AG04449 (cell line): Measurements from ENCODE around the gene GDF11.

Source experiments
- CTCF ChIA-PET: fragments of 350-600 bp; formaldehyde crosslinking; extraction: SDS; loops from one replicate; lab custom pipeline; 2021; ENCODE audit warnings: antibody characterized with exemption; lab: Yijun Ruan, JAX
- POLR2A ChIA-PET: fragments of 400-600, 350-600 bp; formaldehyde crosslinking; extraction: SDS; loops from one replicate; lab custom pipeline; 2020; ENCODE audit warnings: antibody characterized with exemption, inconsistent platforms; lab: Yijun Ruan, JAX
- DNase-seq: peaks from one replicate; pipeline ENCODE4 v3.0.0-alpha.2; 2010; ENCODE audit warnings: low read depth, low spot score
- H3K4me3 ChIP-seq: 2 replicates; pipeline ENCODE4 v1.5.1; 2011; ENCODE audit warnings: low read depth, mild to moderate bottlenecking, control low read depth, low read length
- TF ChIP-seq, protein P1 (sequence below): IDR thresholded peaks from one replicate; pipeline ENCODE4 v1.5.1; 2011; ENCODE audit warnings: mild to moderate bottlenecking, moderate library complexity, low read length, control low read depth, inconsistent platforms; ENCODE audit not compliant: insufficient read depth; ENCODE audit errors: missing control alignments

The GDF11 gene

DNA sequence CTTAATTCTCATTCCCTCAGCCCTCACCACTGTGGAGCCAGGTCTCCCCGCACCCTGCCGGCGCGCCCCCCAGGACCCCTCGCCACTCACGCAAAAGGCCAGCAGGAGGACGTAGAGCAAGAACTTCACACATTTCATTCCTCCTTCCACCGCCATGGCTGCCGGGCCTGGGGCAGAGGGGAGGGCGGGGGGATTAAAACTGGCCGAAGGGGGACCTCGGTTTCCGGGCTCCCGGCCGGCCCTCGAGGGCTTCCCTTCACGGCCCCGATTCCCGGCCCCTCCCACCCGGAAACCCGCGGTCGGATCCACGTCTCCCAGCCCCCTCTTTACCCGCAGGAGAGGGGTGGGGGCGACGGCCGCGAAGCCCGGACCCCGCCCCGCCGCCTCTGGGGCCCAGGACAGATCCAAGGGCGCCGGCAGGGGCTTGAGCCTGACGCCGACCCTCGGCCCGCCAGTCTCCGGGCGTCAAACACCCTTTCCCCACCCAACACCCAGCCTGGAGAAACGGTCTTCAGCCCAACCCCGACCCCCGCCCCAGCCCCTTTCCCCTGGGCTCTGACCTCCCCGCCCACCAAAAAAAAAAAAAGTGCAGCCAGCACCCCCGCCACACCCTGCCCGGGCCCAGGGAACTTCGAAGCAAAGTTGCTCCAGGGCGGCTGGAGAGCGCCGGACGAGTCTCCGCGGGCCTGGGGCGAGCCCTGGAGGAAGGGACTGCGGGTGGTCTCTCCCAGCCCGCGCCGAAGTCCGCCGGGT, 14.6 kb upstream of the GDF11 start:
- no peak for DNase-seq
- ChIA-PET CTCF (interaction anchor here (1.7 to 4.3 kb wide), 3 partner anchors 10 to 72 kb away, joined by 5 to 63 read pairs (median 14); no protein-coding TSS in a partner anchor), POLR2A (interaction anchor here (0.6 to 2.2 kb wide), 8 partner anchors 8 to 793 kb away, joined by 3 to 39 read pairs (median 12); partner anchors contain the start of genes BLOC1S1, GDF11, RAB5B and RBMS2)
- TF ChIP-seq, protein P1, sequence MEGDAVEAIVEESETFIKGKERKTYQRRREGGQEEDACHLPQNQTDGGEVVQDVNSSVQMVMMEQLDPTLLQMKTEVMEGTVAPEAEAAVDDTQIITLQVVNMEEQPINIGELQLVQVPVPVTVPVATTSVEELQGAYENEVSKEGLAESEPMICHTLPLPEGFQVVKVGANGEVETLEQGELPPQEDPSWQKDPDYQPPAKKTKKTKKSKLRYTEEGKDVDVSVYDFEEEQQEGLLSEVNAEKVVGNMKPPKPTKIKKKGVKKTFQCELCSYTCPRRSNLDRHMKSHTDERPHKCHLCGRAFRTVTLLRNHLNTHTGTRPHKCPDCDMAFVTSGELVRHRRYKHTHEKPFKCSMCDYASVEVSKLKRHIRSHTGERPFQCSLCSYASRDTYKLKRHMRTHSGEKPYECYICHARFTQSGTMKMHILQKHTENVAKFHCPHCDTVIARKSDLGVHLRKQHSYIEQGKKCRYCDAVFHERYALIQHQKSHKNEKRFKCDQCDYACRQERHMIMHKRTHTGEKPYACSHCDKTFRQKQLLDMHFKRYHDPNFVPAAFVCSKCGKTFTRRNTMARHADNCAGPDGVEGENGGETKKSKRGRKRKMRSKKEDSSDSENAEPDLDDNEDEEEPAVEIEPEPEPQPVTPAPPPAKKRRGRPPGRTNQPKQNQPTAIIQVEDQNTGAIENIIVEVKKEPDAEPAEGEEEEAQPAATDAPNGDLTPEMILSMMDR: no peak
- H3K4me3 ChIP-seq: peak overlapping the region; percentile 88

DNA sequence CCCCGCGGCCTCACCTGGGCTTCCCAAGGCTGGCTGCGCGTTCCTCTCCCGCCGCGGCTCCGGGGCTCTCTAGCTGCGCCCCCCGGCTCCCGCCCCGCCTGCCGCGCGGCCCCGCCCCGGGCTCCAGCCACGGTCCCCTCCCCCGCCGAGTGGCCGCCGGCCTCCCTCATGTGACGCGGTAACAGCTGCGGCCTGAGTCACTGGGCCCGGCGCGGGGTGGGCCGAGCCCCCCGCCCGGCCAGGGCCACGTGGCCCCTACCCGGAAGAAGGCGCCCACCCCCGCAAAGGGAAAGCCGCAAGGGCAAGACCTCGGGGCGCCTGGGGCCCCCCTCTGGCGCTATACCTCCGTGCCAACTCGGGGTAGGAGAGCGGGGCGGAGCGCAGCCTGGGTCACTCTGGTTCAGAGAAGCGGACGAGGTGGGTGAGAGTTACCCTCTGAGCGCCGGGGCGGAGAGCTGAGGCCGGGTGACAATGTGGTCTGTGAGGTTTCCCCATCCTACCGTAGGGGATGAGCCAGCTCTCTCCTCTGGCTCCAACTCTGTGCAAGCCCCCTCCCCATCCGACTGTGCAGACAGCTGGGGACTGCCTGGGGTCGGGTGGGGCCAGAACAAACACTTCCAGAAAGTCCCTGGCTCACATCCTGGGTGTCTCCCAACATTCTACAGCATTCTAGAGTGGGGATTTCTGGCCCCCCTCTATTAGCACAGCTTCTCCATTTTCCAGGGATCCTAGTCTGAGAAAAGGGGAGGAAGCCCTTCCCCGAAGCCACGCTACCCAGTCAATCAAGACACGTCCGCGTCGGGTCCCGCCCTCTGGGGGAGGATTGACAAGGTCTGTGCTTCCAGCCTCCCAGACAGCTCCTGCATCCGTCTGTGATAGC, 13.7 kb upstream of the GDF11 start, which contains the start of gene CD63:
Gene CD63, minus strand, starts transcription at position 71 of the 880 bp plus-strand sequence. CDS start 668 bp downstream, outside the sequence.
- ChIA-PET POLR2A (interaction anchor here (0.6 to 2.2 kb wide), 13 partner anchors 9 to 792 kb away, joined by 3 to 39 read pairs (median 5); partner anchors contain the start of genes BLOC1S1, DNAJC14, GDF11 and ITGA7), CTCF (interaction anchor here (0.7 to 4.3 kb wide), 12 partner anchors 8 to 460 kb away, joined by 3 to 63 read pairs (median 5); partner anchors contain the start of genes BLOC1S1 and SMARCC2)
- no peak for DNase-seq
- H3K4me3 ChIP-seq: peak within 1 kb of the TSS; percentile 88
- TF ChIP-seq, protein P1: no peak

DNA sequence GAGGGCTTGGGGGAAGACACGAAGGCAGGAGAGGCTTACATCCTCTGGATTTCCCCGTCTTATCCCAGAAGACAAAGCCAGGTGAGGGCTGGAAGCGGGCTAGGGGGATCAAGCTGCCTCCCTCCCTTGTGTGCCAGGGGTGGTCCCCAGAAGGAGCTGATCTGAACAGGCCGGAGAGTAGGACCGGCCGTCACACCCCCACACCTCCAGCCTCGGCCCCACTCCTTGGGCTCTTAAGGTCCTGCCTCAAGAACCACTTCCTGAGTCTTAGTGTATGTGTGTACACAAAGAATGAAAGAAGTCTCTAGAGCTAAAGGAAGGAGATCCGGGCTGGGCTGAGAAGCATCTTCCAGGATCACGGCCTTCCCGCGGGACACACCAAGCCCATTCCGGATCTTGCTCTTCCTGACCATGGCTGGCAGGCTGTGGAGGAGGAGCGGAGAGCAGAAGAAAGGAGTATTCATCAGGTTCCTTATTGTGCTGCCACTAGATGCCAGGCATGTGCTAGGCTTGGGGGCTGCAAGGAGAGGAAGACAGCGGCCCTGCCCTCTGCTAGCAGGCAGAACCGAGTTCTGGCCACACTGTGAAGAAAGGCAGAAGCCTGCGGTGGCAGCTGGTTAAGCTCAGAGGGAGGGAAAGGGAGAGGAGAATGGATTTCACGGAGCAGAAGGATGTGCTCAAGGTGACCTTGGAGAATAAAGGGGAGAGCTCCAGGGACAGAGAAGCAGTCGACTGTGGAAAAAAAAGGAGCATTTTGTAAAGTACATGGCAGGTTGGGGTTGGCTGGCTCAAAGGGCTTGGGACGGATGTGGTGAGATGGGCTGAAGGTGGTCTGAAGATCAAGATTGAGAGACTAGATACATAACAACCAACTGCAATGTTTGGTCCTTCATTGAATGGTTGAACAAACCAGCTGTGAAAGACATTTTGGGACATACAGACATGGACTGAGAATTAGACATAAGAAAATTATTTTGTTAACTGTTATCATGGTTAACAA, 12.8 kb upstream of the GDF11 start:
- H3K4me3 ChIP-seq: peak overlapping the region; percentile 88
- DNase-seq: no peak
- TF ChIP-seq, protein P1: peak; percentile 13
- POLR2A ChIA-PET: interaction anchor here (0.7 to 2.2 kb wide), 13 partner anchors 8 to 374 kb away, joined by 3 to 39 read pairs (median 5); partner anchors contain the start of genes BLOC1S1, DNAJC14, GDF11 and ITGA7
- CTCF ChIA-PET: interaction anchor here (0.7 to 4.3 kb wide), 13 partner anchors 9 to 459 kb away, joined by 3 to 63 read pairs (median 5); partner anchors contain the start of genes BLOC1S1 and SMARCC2

DNA sequence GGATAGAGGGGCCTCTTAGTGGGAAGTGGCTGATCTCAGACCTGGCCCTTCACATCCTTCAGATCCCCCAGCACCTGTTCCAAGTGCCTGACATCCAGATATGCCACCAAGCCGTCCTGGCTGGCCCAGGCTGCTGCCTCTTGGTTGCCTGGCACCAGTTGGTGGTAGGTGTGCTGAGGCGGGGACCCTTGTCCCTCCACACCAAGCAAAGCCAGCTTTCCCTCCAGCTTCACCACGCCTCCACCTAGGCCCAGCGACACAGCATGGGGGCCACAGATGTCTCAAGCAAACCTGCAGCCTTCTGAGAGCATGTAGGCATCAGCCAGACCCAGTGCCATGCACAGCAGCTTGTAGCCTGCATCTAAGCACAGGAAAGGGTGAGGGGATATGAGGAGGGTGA, 10.6 kb upstream of the GDF11 start:
- POLR2A ChIA-PET: no interaction called here
- no peak for DNase-seq
- TF ChIP-seq, protein P1: no peak
- CTCF ChIA-PET: no interaction called here
- no peak overlapping the region for H3K4me3 ChIP-seq

DNA sequence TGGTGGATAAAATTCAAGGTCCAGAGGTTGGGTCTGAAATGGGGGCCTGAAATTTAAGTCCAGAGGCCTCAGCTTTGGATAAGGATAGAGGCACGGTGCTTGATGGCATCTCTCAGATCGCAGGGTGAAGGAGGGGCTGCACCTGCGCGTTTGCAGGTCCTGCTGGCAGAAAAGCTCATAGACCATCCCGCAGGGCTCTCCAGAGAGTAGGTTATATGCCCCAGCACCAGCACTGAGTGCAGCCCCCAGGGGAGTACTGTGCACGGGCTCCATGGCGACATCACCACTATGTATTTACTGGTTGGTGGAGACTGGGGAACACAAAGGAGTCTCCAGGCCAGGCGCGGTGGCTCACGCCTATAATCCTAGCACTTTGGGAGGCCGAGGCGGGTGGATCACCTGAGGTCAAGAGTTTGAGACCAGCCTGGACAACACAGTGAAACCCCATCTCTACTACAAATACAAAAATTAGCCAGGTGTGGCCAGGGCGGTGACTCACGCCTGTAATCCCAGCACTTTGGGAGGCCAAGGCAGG, 9.8 kb upstream of the GDF11 start:
- ChIA-PET POLR2A (interaction anchor here (0.8 kb wide), 1 partner anchor 97 kb away, joined by 3 read pairs; no protein-coding TSS in a partner anchor), CTCF (no interaction called here)
- no peak overlapping the region for H3K4me3 ChIP-seq
- DNase-seq: no peak
- TF ChIP-seq, protein P1: no peak
